Measurements from ENCODE around the gene IL12RB2.
A peak's percentile ranks its signal among the peaks of the same experiment; 100 is the strongest.

The IL12RB2 gene

DNA sequence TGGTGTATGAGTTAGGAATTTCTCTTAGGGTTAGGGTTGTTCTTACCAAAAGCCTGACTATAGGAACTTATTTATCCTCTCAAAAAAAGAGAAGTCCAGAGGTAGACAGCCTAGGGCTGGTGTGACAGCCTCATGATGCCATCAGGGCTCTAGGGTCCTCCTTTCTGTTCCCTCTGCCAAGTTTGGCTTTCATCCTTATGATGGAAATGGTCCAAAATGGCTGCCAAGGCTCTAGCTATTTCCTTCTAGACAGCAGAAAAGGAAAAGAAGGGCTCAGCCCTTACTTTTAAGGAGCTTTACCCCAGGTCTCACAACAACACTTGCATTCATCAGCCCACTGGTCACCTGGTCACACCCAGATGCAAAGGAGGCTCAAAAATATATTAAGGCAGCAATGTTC lies 44.5 kb downstream of the IL12RB2 start:
- DNase-seq (ENCODE audit: low spot score in 2 of 2), result no peak
- Mint-ChIP-seq H3K27ac (no peak overlapping the region), H3K4me3 (no peak overlapping the region), H3K36me3 (peaks cover 74% of the 10 kb centered on the region), H3K9me3 (no peaks in the 10 kb centered on the region), H3K4me1 (peaks cover 19% of the 10 kb centered on the region)
- ATAC-seq, result no peak

DNA sequence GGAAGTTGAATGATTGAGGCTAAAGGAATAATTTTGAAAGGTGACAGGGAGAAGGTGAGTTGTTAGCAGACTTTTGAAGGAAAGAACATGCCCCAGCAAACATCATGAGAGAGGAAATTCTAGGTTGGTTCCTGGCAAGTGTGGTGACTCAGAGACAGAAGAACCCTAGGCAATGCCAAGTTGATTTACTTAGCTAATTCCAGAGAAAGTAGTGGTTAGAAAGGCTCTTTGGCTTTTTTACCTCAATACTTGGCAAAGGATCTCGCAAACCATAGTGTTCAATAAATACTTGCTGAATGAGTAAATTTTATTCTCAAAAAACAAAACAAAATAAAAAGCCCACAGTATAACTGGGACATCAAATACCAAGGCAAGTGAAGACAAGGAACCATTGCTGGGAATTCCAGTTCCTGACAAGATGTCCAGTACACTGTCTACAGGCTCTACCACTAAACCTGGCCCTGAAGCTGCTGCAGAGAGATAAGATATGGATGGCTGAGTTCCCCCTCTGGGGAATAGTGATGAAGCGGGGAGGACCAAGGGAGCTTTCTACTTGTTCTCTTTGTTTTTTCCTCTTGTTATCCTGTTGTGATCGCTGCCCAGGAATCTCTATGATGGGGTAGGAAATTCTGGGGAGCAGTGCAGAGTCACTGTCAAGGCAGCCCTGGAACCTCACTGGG lies 48.2 kb downstream of the IL12RB2 start:
- no peak for ATAC-seq
- Mint-ChIP-seq H3K27ac (peak overlapping the region; percentile 3), H3K4me3 (no peak overlapping the region), H3K36me3 (peaks cover 82% of the 10 kb centered on the region), H3K9me3 (no peaks in the 10 kb centered on the region), H3K4me1 (peaks cover 13% of the 10 kb centered on the region)
- DNase-seq (ENCODE audit: low spot score in 2 of 2), result no peak

DNA sequence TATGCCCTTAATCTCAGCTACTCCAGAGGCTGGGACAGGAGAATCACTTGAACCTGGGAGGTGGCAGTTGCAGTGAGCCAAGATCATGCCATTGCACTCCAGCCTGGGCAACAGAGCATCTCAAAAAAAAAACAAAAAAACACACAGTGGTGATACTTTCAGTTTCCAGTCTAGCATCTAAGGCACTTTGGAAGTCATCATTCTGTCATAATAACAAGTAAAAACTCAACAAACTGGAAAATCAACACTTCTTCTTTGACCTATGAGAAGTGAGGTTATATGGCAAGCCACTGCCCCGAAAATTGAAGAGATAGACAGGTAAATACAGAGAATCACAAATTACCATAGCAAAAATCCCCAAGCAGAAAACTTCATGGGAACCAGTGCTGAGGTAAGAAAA lies 51.9 kb downstream of the IL12RB2 start:
- no peak overlapping the region for H3K4me3 Mint-ChIP-seq
- no peak overlapping the region for H3K27ac Mint-ChIP-seq
- H3K4me1 Mint-ChIP-seq, result peaks cover 13% of the 10 kb centered on the region
- DNase-seq (ENCODE audit: low spot score in 2 of 2), result peak in 1 of 2 donors; percentile 45
- H3K36me3 Mint-ChIP-seq, result peaks cover 74% of the 10 kb centered on the region
- no peaks in the 10 kb centered on the region for H3K9me3 Mint-ChIP-seq
- ATAC-seq, result no peak

DNA sequence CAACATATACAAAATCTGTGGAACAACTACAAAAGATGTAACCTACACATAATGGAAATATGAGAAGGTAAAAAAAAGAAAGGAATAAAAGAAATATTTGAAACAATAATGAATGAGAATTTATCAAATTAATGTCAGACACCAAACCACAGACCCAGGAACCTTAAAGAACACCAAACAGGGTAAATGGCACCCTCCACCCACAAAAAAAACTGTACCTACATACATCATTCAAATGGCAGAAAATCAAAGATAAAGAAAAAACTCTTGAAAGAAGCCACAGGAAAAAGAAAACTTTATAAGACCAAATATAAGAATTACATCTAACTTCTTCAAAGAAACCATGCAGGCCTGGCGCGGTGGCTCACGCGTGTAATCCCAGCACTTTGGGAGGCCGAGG lies 54.0 kb downstream of the IL12RB2 start:
- H3K4me3 Mint-ChIP-seq, result no peak overlapping the region
- no peak for ATAC-seq
- peaks cover 78% of the 10 kb centered on the region for H3K36me3 Mint-ChIP-seq
- H3K9me3 Mint-ChIP-seq, result no peaks in the 10 kb centered on the region
- peaks cover 3% of the 10 kb centered on the region for H3K4me1 Mint-ChIP-seq
- H3K27ac Mint-ChIP-seq, result no peak overlapping the region
- no peak for DNase-seq (ENCODE audit: low spot score in 2 of 2)

DNA sequence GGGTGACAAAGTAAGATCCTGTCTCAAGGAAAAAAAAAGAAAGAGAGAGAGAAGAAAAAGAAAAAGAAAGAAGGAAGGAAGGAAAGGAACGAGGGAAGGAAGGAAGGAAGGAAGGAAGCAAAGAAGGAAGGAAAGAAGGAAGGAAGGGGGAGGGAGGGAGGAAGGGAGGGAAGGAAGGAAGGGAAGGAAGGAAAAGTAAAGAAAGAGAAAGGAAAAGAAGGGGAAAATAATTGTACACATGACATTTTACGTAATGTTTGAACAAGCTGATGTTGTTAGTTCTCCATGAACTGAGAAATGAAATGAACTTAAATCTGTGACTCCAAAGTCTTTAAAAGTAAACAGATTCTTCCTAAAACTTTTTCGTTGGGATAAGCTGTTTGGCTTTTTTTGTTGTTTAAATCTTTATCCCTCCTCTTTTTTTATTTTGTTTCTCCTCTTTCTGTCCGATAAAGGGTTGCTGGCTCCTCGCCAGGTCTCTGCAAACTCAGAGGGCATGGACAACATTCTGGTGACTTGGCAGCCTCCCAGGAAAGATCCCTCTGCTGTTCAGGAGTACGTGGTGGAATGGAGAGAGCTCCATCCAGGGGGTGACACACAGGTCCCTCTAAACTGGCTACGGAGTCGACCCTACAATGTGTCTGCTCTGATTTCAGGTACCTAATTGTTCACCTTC lies 59.8 kb downstream of the IL12RB2 start:
- Mint-ChIP-seq H3K4me3 (no peak overlapping the region), H3K4me1 (no peaks in the 10 kb centered on the region)

DNA sequence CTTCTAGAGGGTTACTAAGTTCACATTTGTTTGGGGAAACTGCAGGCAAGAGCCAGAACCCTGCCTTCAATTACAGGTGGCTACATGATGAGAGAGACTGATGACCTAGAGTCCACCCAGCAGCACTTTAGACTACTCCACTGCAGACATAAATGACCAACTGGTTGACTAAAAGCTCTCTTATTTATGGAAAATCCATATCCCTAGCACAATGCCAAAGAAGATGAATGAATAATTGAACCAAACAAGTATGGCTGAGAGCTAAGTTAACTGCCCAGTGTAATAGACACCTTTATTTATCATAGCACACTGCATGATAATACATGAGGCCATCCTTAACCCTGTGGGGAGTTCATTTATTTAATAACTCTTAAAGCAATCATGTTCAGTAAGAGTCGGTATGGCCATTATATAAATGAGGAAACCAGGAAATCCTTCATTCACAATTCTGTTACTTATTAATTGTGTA lies 60.4 kb downstream of the IL12RB2 start:
- H3K4me1 Mint-ChIP-seq, result no peaks in the 10 kb centered on the region
- H3K9me3 Mint-ChIP-seq, result no peaks in the 10 kb centered on the region
- peaks cover 78% of the 10 kb centered on the region for H3K36me3 Mint-ChIP-seq
- peak overlapping the region; percentile 5 for H3K27ac Mint-ChIP-seq
- ATAC-seq (no peak), DNase-seq (ENCODE audit: low spot score in 2 of 2) (no peak)
- H3K4me3 Mint-ChIP-seq, result no peak overlapping the region

More for the DNA sequence above, 59.8 kb downstream of the IL12RB2 start:
- ATAC-seq (no peak), DNase-seq (ENCODE audit: low spot score in 2 of 2) (no peak)
- peak overlapping the region; percentile 5 for H3K27ac Mint-ChIP-seq
- no peaks in the 10 kb centered on the region for H3K9me3 Mint-ChIP-seq
- peaks cover 77% of the 10 kb centered on the region for H3K36me3 Mint-ChIP-seq

DNA sequence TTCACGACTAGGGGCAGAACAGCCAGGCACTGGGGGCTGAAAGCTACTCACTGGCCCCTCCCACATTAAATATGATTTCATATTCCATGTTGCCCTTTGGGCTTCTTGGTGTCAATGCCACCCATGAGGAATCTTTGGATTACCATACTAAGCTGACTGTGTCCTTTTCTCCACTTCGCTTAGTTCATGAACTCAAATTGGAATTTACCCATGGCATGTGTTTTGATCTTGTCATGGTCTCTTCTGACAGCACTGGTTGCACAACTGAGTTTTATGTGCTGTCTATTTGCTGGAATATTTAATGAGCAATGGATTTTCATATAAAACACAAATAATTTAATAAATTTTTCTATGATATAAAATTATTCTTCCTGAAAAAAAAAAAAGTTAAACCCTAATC lies 63.4 kb downstream of the IL12RB2 start:
- ATAC-seq (no peak), DNase-seq (ENCODE audit: low spot score in 2 of 2) (no peak)
- Mint-ChIP-seq H3K36me3 (peaks cover 83% of the 10 kb centered on the region), H3K9me3 (no peaks in the 10 kb centered on the region), H3K27ac (no peak overlapping the region), H3K4me3 (no peak overlapping the region), H3K4me1 (no peaks in the 10 kb centered on the region)

DNA sequence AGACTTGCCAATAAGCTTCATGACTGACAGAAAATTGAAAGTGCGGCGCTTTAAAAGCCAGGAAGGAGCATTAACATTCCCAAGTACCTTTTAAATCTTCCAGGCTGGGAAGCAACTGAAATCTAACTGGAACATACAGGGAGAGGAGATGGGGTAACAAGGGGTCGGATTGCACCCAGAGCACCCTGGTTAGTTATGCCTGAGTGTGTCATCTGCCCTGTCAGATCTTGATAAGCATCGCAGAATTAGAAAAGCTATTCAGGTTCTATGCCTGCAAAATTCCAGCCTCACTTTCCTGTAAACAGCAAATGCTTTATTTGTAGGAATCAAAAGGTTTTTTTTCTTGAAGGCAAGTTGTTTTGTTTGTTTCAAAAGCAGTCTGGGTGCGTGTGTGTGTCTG lies 64.0 kb downstream of the IL12RB2 start:
- Mint-ChIP-seq H3K9me3 (no peaks in the 10 kb centered on the region), H3K36me3 (peaks cover 83% of the 10 kb centered on the region), H3K4me1 (no peaks in the 10 kb centered on the region), H3K4me3 (no peak overlapping the region), H3K27ac (no peak overlapping the region)
- DNase-seq (ENCODE audit: low spot score in 2 of 2) (no peak), ATAC-seq (no peak)

DNA sequence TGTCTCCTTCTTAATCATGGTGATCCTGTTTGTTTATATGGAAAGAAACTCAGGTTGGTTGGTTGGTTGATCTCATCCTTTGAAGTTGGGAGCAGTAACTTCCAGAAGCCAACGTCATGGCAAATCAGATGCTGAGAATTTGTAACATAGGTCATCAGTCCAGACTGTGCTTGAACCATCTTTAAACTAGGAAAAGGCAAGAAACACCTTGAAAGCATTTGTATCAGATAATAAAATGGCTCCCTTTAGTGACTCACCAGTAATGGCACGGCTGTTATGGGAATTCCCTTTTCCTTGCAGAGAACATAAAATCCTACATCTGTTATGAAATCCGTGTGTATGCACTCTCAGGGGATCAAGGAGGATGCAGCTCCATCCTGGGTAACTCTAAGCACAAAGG lies 64.5 kb downstream of the IL12RB2 start:
- no peak for ATAC-seq
- H3K36me3 Mint-ChIP-seq, result peaks cover 80% of the 10 kb centered on the region
- no peaks in the 10 kb centered on the region for H3K9me3 Mint-ChIP-seq
- H3K4me3 Mint-ChIP-seq, result no peak overlapping the region
- no peak overlapping the region for H3K27ac Mint-ChIP-seq
- DNase-seq (ENCODE audit: low spot score in 2 of 2), result no peak
- no peaks in the 10 kb centered on the region for H3K4me1 Mint-ChIP-seq

DNA sequence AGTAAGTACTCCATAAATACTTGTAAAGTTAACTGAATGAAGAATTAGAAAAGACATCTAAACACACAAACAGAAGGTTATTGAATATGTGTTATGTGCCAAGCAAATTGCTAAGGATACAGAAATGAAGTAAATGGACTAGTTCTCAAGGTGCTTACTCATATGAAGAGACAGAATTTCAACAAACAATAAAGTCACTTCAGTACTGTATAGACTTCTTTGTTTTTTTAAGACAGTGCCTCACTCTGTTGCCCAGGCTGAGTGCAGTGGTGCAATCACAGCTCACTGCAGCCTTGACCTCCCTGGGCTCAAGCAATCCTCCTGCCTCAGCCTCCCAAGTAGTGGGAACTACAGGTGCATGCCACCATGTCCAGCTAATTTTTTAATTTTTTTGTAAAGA lies 65.2 kb downstream of the IL12RB2 start:
- Mint-ChIP-seq H3K27ac (no peak overlapping the region), H3K4me3 (no peak overlapping the region), H3K36me3 (peaks cover 80% of the 10 kb centered on the region), H3K9me3 (no peaks in the 10 kb centered on the region), H3K4me1 (no peaks in the 10 kb centered on the region)
- ATAC-seq, result peak; percentile 63
- DNase-seq (ENCODE audit: low spot score in 2 of 2), result no peak

DNA sequence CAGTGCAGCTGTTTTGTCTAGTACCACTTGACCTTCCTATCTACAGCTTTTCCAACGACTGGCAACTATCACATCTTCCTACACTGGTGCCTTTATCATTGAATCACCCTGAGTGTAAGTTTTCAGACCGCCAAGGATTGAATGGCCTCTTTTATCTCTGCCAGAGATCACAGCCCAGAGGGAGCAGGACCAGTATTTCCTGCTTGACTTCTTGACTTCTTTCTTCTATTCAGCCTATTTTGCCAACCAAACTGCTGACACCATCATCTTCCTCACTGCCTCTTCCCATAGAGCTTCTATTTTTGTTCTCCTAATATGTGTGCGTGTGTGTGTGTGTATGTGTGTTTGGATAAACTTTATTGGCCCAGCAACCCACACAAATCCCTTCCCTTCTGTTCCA lies 68.7 kb downstream of the IL12RB2 start:
- Mint-ChIP-seq H3K36me3 (peaks cover 97% of the 10 kb centered on the region), H3K4me3 (no peak overlapping the region), H3K4me1 (no peaks in the 10 kb centered on the region), H3K9me3 (no peaks in the 10 kb centered on the region), H3K27ac (peak overlapping the region; percentile 4)
- no peak for DNase-seq (ENCODE audit: low spot score in 2 of 2)
- ATAC-seq, result no peak

DNA sequence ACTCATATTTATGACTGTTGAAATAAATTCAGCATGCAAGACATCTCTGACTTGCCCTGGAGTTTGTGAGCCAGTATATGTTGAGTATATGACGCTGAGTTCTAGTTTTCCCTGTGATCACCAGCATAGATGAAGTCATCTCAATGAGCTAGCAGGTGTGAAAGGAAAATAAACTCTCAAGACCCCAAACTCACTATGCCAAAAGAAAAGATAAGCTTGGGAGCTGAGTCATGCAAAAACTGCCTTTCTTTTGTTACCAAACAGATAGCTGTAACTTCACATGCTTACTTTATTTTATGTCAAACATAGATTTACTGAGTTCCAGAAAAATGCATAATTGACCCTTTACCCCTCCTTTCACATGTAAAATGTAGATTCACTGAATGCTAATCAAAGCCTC lies 69.6 kb downstream of the IL12RB2 start:
- no peak overlapping the region for H3K27ac Mint-ChIP-seq
- no peak overlapping the region for H3K4me3 Mint-ChIP-seq
- H3K9me3 Mint-ChIP-seq, result no peaks in the 10 kb centered on the region
- H3K4me1 Mint-ChIP-seq, result no peaks in the 10 kb centered on the region
- peaks cover 97% of the 10 kb centered on the region for H3K36me3 Mint-ChIP-seq
- DNase-seq (ENCODE audit: low spot score in 2 of 2) (no peak), ATAC-seq (no peak)

DNA sequence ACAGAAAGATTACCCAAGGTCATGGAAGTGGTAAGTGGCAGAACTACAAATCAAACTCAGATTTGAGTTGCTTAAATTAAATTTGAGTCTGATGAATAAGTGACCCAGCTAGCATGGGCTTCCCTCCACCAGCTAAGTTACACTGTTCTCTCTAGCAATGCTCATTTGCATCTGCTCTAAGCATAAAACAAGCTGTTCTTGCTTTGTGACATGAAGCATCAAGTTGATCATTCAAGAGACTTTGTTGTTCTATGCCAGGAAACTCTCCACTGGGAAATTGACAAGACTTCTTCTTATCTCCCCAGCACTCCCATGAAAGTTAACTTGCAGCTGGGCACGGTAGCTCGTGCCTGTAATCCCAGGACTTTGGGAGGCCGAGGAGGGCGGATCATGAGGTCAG lies 73.5 kb downstream of the IL12RB2 start:
- no peak overlapping the region for H3K4me3 Mint-ChIP-seq
- no peak for DNase-seq (ENCODE audit: low spot score in 2 of 2)
- H3K9me3 Mint-ChIP-seq, result peaks cover 12% of the 10 kb centered on the region
- H3K36me3 Mint-ChIP-seq, result peaks cover 97% of the 10 kb centered on the region
- H3K4me1 Mint-ChIP-seq, result no peaks in the 10 kb centered on the region
- ATAC-seq, result no peak
- no peak overlapping the region for H3K27ac Mint-ChIP-seq

DNA sequence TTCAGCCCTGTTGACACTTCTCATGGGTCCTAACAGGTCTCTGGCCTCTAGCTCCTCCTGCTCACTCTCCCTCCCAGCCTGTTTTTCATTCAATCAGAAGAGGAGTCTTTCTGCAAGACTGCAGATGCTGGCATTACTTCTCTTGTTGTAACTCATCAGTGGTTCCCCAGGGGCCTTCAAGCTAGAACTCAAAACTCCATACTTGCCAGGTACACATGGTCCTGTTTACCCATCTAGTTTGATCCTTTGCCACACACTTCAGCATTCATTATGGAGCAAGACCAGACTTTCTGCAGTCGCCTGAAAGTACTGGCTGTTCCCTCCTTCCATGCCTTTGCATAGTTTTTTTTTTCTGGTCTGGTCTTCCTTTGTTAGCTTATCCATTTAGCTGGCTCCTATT lies 74.6 kb downstream of the IL12RB2 start:
- ATAC-seq, result no peak
- Mint-ChIP-seq H3K36me3 (peaks cover 100% of the 10 kb centered on the region), H3K9me3 (peaks cover 12% of the 10 kb centered on the region), H3K4me3 (no peak overlapping the region), H3K27ac (peak overlapping the region; percentile 52), H3K4me1 (no peaks in the 10 kb centered on the region)
- DNase-seq (ENCODE audit: low spot score in 2 of 2), result no peak

DNA sequence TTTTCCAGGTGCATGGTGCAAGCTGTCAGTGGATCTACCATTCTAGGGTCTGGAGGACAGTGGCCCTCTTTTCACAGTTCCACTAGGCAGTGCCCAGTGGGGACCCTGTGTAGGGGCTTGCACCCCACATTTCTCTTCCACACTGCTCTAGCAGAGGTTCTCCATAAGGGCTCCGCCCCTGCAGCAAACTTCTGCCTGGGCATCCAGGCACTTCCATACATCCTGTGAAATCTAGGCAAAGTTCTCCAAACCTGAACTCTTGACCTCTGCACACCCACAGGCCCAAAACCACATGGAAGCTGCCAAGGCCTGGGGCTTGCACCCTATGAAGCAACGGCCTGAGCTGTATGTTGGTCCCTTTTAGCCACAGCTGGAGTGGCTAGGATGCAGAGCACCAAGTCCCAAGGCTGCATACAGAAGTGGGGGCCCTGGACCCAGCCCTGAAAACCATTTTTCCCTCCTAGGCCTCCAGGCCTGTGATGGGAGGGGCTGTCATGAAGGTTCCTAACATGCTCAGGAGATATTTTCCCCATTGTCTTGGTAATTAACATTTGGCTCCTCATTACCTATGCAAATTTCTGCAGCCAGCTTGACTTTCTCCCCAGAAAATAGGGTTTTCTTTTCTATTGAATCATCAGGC lies 76.4 kb downstream of the IL12RB2 start:
- H3K4me1 Mint-ChIP-seq, result no peaks in the 10 kb centered on the region
- peaks cover 100% of the 10 kb centered on the region for H3K36me3 Mint-ChIP-seq
- H3K9me3 Mint-ChIP-seq, result peaks cover 12% of the 10 kb centered on the region
- no peak overlapping the region for H3K4me3 Mint-ChIP-seq
- ATAC-seq, result no peak
- no peak overlapping the region for H3K27ac Mint-ChIP-seq
- no peak for DNase-seq (ENCODE audit: low spot score in 2 of 2)
